Transverse colon (tissue), 4 donors: Measurements from ENCODE around the gene CEP41. TPM values are rescaled to one million over a fixed set of nuclear protein-coding genes. Genes with fewer than 3 reads are reported as not detected.
"Not testable (repeated sequence)": the region's sequence is repeated elsewhere in the genome, so short reads cannot be mapped to it uniquely, and the experiment has no call there.

Experiments used
- DNase-seq: peaks from one replicate; pipeline ENCODE4 v3.0.0-alpha.2; 2019
- H3K27ac ChIP-seq, 4 donors: fragments of 200-600 bp; sonication (generic); 2 replicates each; pipeline ENCODE4 v1.5.1; 2016 to 2018; ENCODE audit warnings: inconsistent platforms in 4 of 4
- H3K27me3 ChIP-seq: fragments of 200-600 bp; sonication (generic); 2 replicates; pipeline ENCODE4 v1.5.1; 2017; ENCODE audit warnings: inconsistent platforms
- H3K36me3 ChIP-seq, 4 donors: fragments of 200-600 bp; sonication (generic); 2 replicates each; pipeline ENCODE4 v1.5.1; 2017 to 2019; ENCODE audit warnings: inconsistent platforms in 4 of 4
- H3K4me1 ChIP-seq, 4 donors: fragments of 200-600 bp; sonication (generic); 2 replicates each; pipeline ENCODE4 v1.5.1; 2017 to 2020; ENCODE audit warnings: inconsistent platforms in 4 of 4
- H3K4me3 ChIP-seq, 4 donors: fragments of 200-600 bp; sonication (generic); 1 replicate in 1 of 4; 2 replicates in 3 of 4; pipeline versions ENCODE4 v1.5.1 to v1.6.1; 2017 to 2019; ENCODE audit warnings: inconsistent platforms in 4 of 4
- H3K9me3 ChIP-seq, 2 donors: fragments of 200-600 bp; sonication (generic); 2 replicates each; pipeline ENCODE4 v1.5.1; 2017 to 2019; ENCODE audit warnings: inconsistent platforms in 2 of 2
- EP300 ChIP-seq: sonication (generic); formaldehyde crosslinking; IDR thresholded peaks from one replicate; pipeline ENCODE4 v1.6.1; 2017; ENCODE audit warnings: antibody characterized with exemption, low read depth
- POLR2A ChIP-seq: fragments of 450-650 bp; IDR thresholded peaks from one replicate; pipeline ENCODE4 v1.6.1; 2016; ENCODE audit warnings: antibody characterized with exemption, mild to moderate bottlenecking, moderate library complexity
- POLR2AphosphoS5 ChIP-seq, 3 donors: sonication (generic); formaldehyde crosslinking; IDR thresholded peaks; one replicate each; pipeline ENCODE4 v1.6.1; 2016; ENCODE audit warnings: antibody characterized with exemption in 3 of 3
- WGBS, 2 donors: methylation state at CpG; one replicate each; pipeline ENCODE4 v1.1.5; 2018; ENCODE audit warnings: low coverage in 1 of 2; 5-methylcytosine and 5-hydroxymethylcytosine counted together
- in situ Hi-C, 4 donors: fragments of 200-750 bp; cut with MboI; loops; one replicate each; pipeline versions ENCODE4 v1.15.0 to v1.15.1; 2017; ENCODE audit warnings: low sequenced_read_pairs in 3 of 4, low pct_ligation_motif_present in 1 of 4, low pct_unique_long_range_greater_than_20kb in 1 of 4
- intact Hi-C: fragments of 100-400 bp; cut with DNase I; formaldehyde crosslinking; loops from one replicate; pipeline ENCODE4 v1.15.1; 2023; ENCODE audit warnings: low total_unique reads
- total RNA-seq, 4 donors: library from RNA; depleted of rRNA; stranded (reverse); fragments of >200 nt; gene quantifications; one replicate each; pipeline ENCODE4 v1.1.0, GENCODE V29; 2016
- TF ChIP-seq, protein P1 (sequence below), 5 experiments: fragments of 200-600 bp in 3 of 5; fragments of 450-650 bp in 2 of 5; sonication (generic) in 3 of 5; IDR thresholded peaks; 1 replicate in 2 of 5; 2 replicates in 3 of 5; pipeline ENCODE4 v1.5.1; 2016 to 2017; ENCODE audit warnings: antibody characterized with exemption in 5 of 5, inconsistent platforms in 3 of 5, mild to moderate bottlenecking in 2 of 5, moderate library complexity in 1 of 5

Gene CEP41
- total RNA-seq, 4 donors from 2014 or later, result 0.75 to 4.8 (median 2.7) TPM; not detected in 1

DNA sequence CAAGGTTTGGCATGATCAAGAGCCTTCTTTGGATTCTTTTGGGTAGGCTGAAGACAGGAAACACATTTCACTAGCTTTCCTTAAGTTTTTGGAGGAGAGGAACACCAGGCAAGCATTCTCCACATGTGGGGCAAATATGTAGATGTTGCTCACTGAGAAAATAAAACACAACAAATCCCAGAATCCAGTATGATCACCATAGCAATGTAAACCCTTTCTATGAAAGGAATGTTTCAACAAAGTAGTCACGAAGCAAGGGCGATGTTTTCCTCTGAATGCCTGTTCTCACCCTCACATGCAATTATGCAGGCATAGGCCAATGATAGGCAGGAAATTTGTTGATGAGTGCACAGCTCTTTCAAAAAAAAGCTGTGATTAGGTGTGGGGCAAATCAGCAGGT is 20.5 kb upstream of the CEP41 start:
- Histone ChIP-seq H3K27ac (no peak overlapping the region), H3K27me3 (no peaks in the 10 kb centered on the region), H3K4me3 (no peak overlapping the region), H3K9me3 (peaks cover 8 to 10% of the 10 kb centered on the region in 2 donors), H3K36me3 (no peaks in the 10 kb centered on the region), H3K4me1 (peaks cover 0 to 9% (median 0%) of the 10 kb centered on the region in 4 donors)
- TF ChIP-seq POLR2AphosphoS5 (IDR thresholded peaks at IDR 0.05) (no peak), POLR2A (no peak), EP300 (no peak)
- TF ChIP-seq, protein P1, sequence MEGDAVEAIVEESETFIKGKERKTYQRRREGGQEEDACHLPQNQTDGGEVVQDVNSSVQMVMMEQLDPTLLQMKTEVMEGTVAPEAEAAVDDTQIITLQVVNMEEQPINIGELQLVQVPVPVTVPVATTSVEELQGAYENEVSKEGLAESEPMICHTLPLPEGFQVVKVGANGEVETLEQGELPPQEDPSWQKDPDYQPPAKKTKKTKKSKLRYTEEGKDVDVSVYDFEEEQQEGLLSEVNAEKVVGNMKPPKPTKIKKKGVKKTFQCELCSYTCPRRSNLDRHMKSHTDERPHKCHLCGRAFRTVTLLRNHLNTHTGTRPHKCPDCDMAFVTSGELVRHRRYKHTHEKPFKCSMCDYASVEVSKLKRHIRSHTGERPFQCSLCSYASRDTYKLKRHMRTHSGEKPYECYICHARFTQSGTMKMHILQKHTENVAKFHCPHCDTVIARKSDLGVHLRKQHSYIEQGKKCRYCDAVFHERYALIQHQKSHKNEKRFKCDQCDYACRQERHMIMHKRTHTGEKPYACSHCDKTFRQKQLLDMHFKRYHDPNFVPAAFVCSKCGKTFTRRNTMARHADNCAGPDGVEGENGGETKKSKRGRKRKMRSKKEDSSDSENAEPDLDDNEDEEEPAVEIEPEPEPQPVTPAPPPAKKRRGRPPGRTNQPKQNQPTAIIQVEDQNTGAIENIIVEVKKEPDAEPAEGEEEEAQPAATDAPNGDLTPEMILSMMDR (IDR thresholded peaks at IDR 0.05), result no peak
- intact Hi-C loops, result no loop called here
- in situ Hi-C loops, result no loop called here
- no peak for DNase-seq
- WGBS, 2 donors, result 34% methylated on average over 2 of the region's 2 CpGs; no CpG with 5 or more reads in 1 of the 2 donors

DNA sequence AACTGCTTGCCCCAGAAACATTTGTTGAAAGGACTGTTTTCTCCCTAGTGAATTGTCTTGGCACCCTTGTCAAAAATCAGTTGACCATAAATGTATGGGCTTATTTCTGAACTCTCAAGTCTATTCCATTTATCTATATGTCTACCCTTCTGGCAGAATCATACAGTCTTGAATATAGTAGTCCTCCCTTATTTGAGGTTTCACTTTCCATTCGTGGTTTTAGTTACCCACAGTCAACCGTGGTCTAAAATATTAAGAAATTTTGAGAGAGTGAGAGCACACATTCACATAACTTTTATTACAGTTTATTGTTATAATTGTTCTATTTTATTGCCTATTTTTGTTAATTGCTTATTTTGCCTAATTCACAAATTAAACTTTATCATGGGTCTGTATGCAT is 17.4 kb upstream of the CEP41 start:
- no peak for TF ChIP-seq EP300
- no peak for TF ChIP-seq POLR2AphosphoS5 (IDR thresholded peaks at IDR 0.05)
- TF ChIP-seq, protein P1 (IDR thresholded peaks at IDR 0.05), result no peak
- TF ChIP-seq POLR2A, result no peak
- Histone ChIP-seq H3K4me3 (no peak overlapping the region), H3K27ac (no peak overlapping the region), H3K27me3 (no peaks in the 10 kb centered on the region), H3K9me3 (peaks cover 8 to 10% of the 10 kb centered on the region in 2 donors), H3K4me1 (peaks cover 0 to 3% (median 0%) of the 10 kb centered on the region in 4 donors), H3K36me3 (no peaks in the 10 kb centered on the region)
- intact Hi-C loops (no loop called here), in situ Hi-C loops (no loop called here)
- no peak for DNase-seq
- WGBS, 2 donors, result 53 to 79% methylated on average over 2 of the region's 2 CpGs

- no peak overlapping the region for H3K27ac ChIP-seq
- TF ChIP-seq, protein P1 (IDR thresholded peaks at IDR 0.05), result no peak
- no peak for TF ChIP-seq POLR2AphosphoS5 (IDR thresholded peaks at IDR 0.05)
- TF ChIP-seq EP300, result no peak
- TF ChIP-seq POLR2A, result no peak
- in situ Hi-C loops, result no loop called here
- intact Hi-C loops, result no loop called here
- H3K4me3 ChIP-seq, result no peak overlapping the region
- H3K36me3 ChIP-seq, result no peaks in the 10 kb centered on the region
- no peaks in the 10 kb centered on the region for H3K4me1 ChIP-seq
- no peaks in the 10 kb centered on the region for H3K27me3 ChIP-seq
- H3K9me3 ChIP-seq, result peaks cover 8 to 10% of the 10 kb centered on the region in 2 donors
- WGBS, 2 donors, result 40 to 73% methylated on average over 1 to 2 of the region's 2 CpGs
- DNase-seq, result no peak
Observed at GRCh38 chr7:130454959-130455358, 14.1 kb upstream of the CEP41 start.

GRCh38 chr7:130452951-130453350 is 12.1 kb upstream of the CEP41 start:
- in situ Hi-C loops, result no loop called here
- intact Hi-C loops, result no loop called here
- no peaks in the 10 kb centered on the region for H3K36me3 ChIP-seq
- no peak overlapping the region for H3K27ac ChIP-seq
- no peak overlapping the region for H3K4me3 ChIP-seq
- H3K4me1 ChIP-seq, result no peaks in the 10 kb centered on the region
- no peaks in the 10 kb centered on the region for H3K27me3 ChIP-seq
- H3K9me3 ChIP-seq, result no peaks in the 10 kb centered on the region
- WGBS, 2 donors, result 92% methylated on average over 3 of the region's 3 CpGs; no CpG with 5 or more reads in 1 of the 2 donors
- no peak for DNase-seq
- TF ChIP-seq EP300 (no peak), POLR2AphosphoS5 (IDR thresholded peaks at IDR 0.05) (no peak), POLR2A (no peak)
- TF ChIP-seq, protein P1 (IDR thresholded peaks at IDR 0.05), result no peak

- 85 to 96% methylated on average over 2 to 3 of the region's 3 CpGs for WGBS, 2 donors
- H3K4me3 ChIP-seq, intact Hi-C loops, H3K9me3 ChIP-seq, H3K36me3 ChIP-seq, H3K4me1 ChIP-seq, DNase-seq, H3K27ac ChIP-seq, H3K27me3 ChIP-seq, in situ Hi-C loops: not testable (repeated sequence)
Observed at GRCh38 chr7:130451344-130451743, 10.5 kb upstream of the CEP41 start.
